Measurements from ENCODE around the gene PLEKHH3.
"Not testable (repeated sequence)": the region's sequence is repeated elsewhere in the genome, so short reads cannot be mapped to it uniquely, and the experiment has no call there.

PLEKHH3 gene

GRCh38 chr17:42627032-42627764 is 49.6 kb downstream of the PLEKHH3 start:
- DNase-seq: not testable (repeated sequence)

- no peak for DNase-seq
These were observed 52.8 kb downstream of the PLEKHH3 start for GRCh38 chr17:42623732-42624596.

GRCh38 chr17:42623271-42623670 is 53.5 kb downstream of the PLEKHH3 start:
- DNase-seq: no peak

DNA sequence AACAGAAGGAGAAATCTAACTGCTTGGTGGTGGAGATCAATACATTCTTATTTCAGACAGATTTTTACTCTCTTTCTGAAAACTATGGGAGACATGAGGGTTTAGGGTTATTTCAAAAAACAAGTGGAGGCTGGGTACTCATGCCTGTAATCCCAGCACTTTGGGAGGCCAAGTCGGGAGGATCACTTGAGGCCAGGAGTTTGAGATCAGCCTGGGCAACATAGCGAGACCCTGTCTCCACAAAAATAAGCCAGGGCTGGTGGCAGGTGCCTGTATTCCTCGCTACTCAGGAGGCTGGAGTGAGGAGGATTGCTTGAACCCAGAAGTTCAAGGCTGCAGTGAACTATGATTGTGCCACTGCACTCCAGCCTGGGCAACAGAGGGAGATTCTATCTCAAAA is 54.8 kb downstream of the PLEKHH3 start:
- not testable (repeated sequence) for DNase-seq

DNA sequence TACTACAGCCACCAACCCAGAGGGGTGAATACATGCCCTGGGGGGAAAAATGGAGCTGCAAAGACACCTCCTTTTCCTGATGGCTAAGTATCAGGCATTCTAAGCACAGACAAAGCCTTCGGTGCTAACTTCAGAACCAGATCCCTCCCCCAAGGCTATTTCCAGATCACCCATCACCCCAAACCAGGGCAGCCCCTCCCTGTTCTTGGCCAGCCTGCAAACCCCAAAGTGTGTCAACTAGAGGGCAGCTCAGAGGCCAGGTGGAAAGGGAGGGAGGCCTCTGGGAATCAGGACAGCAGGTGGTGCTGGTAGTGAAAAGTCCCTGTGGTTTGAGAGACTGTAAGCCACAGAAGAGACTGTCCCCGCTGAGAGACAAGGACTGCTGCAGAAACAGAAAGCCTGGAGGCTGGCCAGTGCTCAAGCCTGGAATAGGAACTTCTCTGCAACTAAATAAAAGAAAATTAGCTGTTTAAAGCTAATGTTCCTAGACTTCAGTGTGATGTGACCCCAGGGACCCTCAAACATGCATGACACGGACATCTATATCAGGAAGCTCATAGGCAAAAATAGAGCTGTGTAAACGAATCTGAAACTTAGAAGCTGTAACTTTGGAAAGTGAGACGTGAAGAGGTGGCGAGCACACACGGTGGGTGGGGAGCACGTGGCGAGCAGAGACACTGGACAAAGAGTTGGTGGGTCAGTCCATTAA is 58.2 kb downstream of the PLEKHH3 start:
- no peak for DNase-seq

DNA sequence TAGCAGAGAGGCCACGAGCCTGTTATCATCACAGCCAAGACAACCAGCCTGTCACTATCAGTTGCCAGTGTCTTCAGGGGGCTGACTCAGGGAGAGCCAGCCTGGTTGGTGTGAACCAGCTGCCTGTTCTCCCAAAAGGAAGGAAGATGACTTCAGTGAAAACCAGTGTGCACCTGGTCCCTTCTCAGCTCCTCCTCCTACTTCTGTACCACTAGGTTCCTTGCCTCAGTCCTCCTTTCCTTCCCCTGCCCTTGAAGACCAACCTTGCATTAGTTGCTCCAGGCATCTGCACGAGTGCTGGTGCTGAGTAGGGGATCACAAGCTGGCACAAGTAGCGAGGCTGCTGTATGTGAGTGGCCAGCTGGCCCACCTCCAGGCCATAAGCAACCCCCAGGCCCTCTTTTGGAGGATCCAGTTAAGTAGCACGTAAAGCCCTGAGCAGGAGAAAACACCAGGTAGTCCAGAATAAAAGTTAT is 58.8 kb downstream of the PLEKHH3 start:
- no peak for DNase-seq

All from CD4-positive, alpha-beta T cell treated with Interleukin-17A for 4 hours (primary cell).